Measurements from ENCODE around the gene INAFM2.
A peak's percentile ranks its signal among the peaks of the same experiment; 100 is the strongest.

The INAFM2 gene

DNA sequence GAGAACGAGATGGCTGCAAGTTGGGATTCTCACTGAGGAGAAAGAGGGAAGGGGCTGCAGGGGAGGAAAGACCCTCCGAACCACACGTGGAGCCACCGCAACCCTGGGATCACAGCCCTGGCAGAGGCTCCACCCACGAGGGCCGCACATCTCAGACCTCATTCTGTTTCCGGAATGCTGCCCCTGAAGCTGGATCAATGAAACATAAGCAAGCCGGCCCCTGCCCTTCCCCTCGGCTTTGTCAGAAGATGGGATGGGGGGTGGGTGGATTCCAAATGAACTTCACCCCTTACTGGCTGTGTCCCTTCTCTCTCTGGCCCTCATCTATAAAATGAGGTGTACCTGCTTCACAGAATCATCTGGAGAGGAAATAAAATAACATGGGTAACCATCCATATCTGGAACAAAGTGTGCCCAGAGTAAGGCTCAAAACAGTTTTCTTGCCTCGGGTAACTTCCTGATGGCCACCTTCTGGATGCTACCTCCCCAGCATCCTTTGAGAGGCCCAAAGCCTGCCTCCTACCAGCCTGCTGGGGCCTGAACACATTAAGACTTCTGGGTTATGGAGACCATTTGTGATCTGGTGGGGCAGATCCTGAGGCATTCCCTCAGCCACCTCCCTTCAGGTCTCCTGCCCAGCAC lies 21.9 kb downstream of the INAFM2 start:
- no peak for DNase-seq

DNA sequence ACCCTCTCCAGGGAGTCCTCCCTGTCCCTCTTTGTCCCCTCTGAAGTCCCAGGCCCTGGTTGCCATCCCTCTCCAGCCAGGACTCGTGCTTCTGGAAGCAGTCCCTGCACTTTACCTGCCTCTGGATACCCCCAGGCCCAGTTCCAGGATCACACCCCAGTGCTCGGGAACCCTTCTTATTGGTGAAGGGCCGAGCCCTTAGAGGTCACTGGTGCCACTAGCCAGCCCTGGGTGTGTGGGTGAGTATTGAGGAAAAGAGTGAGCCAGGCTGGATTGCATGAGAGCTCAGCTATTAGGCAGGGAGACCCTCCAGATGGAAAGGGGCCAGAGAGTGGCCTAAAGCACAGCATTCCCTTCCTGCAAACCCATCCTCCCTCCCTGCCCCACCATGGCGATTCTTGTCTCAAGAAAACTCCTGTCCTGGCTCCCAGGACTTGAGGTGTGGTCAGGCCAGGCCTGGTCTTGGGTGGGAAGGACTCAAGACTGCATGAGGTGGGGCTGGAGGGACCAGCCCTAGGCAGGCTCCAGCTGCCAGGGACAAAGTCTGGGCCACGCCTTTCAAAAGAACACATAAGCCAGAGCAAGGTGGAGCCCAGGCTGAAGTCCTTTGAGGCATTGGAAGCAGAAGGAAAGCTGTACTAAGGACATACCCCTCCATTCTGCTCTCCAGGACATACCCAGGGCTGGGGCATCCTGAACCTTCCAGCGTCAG lies 22.5 kb downstream of the INAFM2 start:
- DNase-seq, result no peak

DNA sequence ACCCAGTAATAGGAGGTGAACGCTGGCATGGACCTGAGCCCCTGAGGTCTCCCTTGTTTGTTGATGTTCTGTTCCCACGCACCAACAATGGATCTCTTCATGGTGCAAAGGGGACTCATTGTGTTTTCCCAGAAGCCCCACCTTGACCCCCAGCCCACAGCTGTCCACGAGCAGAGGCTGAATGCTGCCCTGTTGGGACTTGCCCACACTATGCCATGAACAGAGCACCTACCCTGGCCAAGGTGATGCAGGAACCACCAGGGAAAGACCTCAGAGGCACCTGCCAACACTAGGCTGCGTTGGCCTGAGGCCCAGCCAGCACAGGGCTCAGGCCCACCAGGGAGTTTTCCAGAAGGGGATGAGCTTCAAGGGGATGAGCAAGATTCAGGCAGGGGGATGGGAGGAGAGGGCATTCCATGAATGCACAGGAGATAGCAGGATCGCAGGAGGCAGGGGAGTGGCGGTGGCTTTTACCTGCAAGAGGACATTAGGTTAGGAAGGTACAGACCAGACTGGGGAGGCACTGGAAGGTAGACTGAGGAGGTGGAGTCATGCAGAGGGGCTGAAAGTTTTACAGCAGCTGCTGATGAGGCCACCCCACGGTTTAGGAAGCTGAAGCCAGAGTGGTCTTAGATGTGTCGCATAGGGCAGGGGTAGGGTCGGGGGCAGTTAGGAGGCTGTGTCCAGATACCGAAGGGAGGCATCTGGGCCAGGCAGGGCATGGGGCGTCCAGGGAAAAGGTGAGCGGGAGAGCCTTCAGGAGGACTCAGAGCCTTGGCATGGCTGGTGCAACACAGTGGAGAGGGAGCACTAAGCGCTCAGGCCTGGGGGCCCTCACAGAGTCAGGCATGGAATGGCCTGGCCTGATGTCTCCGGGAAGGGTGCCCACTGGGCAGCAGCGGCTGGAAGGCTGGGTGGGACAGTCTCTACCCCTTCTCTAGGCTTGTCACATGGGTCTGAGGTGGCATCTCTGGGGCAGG lies 23.4 kb downstream of the INAFM2 start:
- DNase-seq, result no peak

DNA sequence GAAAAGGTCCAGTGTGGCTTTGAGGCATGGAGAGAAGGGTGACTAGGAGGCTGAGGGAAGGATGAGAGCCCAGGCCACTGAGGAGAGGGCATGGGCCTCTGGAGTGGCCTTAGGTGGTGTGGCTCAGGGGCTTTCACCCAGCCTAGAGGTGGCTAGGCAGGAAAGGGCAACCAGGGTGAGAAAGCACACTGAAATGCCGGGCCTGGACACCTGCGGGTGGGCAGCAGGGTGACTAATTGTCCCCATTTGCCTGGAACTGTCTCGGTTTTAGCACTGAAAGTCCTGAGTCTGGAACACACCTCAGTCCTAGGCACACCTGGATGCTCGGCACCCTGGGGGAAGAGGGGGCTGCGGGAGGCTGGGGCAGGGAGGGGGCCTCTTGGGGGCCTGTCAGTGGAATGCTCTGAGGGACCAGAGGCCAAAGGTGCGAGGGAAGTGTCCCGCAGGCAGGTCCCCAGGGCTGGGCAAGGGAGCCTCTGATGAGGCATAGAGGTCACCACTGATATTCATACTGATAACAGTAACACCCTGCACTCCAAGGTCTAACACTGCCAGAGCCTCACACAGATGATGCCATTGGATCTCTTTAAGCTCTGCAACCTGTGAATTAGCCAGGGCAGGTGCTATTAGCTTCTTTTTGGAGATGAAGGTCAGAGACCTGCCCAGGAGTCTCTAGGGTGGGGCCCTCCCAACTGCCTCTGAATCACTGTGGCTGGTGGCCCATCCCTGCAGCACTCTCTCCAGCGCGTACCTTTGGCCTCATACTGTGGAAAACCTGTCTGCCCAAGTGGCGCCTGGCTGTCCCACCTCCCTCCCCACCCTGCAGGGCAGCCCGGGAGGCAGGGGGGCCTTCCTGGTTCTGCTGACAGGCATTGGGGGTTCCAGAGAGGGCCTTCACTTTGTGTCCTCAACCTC lies 24.3 kb downstream of the INAFM2 start:
- DNase-seq, result no peak

DNA sequence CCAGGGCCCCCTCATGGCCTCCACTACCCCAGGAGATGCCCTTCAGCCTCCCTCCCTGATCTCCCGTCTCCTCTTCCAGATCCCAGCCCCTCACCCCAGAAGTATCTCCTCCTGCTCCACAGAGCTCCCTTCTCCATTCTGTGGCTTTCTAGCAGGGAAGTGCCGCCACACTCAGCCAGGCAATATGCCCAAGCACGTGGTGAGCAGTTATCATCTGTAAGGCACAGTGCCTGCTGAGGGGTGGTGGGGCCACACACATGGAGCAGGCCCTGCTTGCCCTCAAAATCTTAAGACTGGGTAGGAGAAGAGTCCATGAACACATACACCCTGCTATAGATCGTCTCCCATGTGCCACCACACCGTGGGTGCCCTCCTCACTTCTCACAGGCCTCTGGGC lies 25.0 kb downstream of the INAFM2 start:
- no peak for DNase-seq

DNA sequence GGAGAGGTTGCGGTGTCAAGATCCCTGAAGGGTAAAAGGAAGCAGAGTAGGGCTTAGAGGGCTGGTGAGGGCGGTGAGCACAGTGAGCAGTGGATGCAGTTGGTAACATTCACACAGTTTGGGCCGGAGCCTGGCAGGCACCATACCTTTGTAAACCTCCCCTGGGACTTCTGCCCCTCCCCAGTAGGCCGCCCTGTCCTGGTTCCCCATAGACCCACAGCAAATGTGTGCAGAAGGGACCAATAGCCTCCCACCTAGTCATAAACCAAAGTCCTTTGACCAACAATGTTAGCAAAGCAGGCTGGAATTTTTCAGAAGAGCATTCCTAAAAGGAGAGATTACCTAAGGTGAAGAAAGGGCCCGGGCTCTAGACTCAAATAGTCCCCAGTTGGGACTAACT lies 25.7 kb downstream of the INAFM2 start:
- no peak for DNase-seq

DNA sequence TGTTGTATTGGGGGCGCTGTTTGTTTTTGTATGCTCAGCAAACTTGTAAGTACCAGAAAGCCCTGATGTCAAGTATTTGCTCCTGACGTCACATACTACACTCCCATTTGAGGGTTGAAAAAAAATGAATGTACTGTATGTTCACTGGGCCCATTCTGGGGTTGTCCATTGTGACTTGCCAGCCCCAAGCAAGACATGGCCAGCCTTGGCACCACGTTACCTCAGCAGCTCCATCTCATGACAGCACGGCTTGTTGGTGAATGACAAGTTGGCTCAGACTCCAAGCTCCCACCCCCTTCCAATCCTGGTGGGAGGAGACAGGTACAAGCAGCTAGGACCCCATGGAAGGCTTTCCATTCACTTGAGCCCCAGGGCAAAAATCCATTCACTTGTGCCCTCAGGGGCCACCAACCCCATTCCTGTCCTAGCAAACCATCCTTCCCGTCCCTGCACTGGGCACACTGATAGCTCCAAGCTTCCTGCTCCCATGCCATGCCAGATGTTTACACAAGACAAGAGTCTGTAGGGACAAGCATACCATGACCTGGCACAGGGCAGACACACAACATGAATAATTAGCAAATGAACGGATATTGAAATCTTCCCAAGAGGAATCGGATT lies 28.9 kb downstream of the INAFM2 start:
- no peak for DNase-seq

DNA sequence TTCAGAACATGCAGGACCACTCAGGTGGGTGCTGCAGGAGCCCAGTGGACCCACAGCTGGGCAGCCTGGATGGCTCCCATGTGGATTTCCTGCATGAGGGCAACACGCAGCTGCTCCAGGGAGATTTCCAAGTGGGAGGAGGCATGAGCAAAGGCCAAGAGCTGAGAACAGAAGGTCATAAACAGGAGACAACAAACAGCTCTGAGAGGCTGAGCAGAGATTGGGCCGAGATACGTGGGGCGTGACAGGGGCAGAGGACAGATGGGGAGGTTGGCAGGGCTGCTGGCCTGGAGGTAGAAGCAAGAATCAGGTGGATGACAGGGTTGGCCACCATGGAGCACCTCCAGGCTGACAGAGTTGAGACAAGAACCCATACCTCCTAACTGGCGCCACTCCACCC lies 30.2 kb downstream of the INAFM2 start:
- no peak for DNase-seq

DNA sequence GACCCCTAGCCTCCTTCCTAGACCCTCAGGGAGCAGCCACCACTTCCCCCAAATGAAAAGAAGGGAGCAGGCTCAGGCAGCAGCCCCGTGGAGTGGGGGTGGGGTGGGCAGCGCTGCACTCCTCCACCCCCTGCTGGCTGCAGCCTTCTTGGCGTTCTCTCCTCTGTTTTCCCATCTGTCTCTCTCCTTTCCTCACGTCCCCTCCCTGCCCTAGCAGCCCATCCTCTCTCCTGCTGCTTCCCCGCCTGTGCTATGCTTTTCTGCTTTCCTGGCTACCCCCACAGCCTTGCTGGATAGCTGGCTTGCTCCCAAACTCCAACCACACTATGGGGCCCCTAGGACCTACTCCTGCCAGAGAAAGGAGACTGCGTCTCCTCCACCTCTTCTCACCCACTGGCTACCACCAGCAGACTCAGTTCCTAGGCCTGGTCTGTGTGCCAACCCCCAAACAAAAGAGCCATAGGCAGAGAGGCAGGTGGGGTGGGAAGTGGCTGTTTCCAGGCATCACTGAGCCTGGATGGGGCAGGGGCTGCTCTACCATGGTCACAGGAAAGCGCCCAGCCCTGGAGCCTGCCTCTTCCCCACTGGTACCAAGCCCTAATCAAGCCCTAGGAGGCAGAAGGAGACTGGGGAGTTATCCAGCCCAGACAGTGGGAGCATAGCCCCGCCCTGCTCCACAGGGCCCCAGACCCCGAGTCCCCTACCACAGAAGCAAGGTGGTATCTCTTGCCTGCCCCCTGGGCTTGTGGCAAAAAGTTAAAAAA lies 31.1 kb downstream of the INAFM2 start:
- DNase-seq, result no peak

DNA sequence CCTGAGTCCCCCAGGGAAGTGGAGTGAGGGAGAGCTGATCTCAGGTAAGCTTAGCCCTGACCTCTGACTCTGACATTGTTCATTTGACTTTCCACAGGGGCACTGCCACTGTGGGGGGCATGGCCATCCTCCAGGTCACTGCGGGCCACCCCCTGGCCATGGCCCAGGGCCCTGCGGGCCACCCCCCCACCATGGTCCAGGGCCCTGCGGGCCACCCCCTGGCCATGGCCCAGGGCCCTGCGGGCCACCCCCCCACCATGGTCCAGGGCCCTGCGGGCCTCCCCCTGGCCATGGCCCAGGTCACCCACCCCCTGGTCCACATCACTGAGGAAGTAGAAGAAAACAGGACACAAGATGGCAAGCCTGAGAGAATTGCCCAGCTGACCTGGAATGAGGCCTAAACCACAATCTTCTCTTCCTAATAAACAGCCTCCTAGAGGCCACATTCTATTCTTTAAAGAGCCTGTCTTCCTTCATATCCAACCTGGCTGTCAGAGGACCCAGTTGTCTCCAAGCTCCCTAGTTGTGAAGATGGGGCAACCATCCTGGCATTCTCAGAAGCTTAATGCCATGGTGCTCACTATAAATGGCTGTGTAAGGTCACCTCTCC lies 32.6 kb downstream of the INAFM2 start:
- no peak for DNase-seq

DNA sequence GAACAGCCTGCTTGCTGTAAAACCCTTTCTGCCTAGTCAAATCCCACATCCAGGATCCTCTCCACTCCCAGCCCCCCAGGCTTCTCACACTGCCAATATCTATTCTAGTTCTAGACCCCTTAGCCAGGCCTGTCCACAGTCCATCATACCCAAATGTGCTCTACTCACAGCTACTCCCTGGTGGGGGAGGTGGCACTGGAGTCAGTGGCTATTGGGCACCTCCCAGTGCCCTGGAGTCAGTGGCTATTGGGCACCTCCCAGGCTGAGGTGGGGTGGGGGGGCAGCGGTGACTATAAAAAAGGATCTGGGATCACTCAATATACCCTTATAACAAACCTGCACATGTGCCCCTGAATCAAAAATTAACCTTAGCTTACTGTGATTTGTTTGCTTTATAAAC lies 33.8 kb downstream of the INAFM2 start:
- DNase-seq, result peak; percentile 55

DNA sequence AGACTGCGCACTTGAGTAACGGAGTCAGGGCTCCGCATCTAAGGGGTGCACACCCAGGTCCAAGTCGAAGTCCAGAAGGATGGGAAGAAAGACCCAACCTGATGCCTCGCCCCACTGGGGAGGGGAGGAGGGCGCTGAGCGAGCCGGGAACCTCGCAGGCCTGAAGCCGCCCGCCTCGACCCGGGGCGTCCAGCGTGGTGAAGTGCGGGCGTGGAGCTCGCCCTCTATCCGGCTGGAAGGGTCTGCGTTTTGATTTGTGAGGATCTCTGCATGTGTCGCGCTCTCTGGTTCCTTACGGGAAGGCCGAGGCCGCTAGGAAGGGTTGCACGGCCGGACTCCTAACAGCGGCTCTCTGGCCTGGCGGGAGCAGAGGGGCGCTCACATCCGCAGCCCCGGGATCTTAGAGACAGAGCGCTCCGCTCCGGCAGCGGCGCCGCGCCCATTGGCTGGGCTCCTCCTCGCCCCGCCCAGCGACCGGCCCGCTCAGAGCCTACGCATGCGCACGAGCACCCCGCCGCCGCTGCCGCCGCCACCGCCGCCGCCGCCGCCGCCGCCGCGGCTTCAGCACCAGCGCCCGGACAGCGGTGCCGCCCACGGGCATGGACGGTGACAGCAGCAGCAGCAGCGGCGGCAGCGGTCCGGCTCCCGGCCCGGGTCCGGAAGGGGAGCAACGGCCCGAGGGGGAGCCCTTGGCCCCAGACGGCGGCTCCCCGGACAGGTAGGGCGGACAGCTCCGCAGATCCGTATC lies 34.4 kb downstream of the INAFM2 start, which contains the start of gene DISP2:
Gene DISP2, plus strand, starts transcription at position 497 of the 748 bp plus-strand sequence. Its CDS starts 103 bp downstream, at position 600.
- DNase-seq, result peak; percentile 93

DNA sequence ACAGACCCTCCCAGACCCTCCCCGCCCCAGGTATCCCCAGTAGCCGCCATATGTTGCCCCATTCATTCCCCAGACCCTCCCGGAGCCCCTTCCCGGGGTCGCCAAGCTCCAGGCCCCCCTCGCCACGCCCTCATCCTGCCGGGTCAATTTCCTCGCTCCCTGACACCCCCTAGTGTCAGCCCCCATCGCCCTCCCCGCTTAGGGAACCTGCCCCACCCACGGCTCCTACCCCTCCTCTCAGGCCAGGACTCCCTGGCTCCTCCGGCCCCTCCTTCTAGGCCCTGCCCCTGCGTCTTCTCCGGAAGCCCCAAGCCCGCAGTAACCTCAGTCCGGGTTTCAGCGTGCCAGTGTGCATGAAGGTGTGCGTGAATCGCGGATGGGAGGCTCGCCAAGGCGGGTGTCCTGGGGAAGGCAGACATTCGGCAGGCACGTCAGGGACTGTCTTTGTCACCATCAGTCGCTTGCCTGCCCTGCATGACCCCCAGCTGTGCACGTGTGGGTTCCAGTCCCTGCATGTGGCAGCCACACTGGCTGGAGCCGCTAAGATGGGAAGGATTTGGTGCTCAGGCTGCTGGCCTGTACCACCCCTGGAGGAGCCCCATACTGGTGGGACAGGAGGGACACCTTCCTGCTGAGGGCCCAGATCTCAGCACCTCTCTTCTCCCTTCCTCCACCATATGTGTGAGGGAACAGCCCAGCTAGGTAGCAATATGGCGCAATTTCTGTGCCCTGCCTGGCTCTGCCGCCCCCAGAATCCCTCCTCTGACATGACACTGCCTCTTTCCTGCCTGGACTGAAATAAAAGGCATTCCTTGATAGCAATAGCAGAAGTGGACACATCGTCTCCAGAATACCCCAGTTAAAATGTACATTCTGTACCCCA lies 35.2 kb downstream of the INAFM2 start:
- no peak for DNase-seq

DNA sequence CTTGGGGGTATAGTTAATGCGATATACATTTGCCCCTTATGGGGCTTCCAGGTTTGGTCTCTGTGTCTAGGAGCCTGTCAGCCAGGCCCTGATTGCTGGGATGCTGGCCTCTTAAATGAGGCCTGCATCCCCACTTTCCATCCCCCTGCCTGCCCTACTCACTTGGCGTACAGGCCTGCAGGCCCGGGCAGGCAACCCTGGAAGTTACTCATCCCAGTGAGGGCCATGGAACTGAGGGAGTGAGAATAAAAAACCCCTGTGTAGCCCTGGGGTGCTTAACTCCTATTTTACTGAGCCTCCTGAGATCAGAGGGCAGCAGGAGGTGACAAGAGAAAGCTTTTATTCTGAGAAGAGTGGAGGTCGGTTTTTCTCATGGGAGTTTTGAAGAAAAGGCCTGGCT lies 36.5 kb downstream of the INAFM2 start:
- DNase-seq, result no peak

DNA sequence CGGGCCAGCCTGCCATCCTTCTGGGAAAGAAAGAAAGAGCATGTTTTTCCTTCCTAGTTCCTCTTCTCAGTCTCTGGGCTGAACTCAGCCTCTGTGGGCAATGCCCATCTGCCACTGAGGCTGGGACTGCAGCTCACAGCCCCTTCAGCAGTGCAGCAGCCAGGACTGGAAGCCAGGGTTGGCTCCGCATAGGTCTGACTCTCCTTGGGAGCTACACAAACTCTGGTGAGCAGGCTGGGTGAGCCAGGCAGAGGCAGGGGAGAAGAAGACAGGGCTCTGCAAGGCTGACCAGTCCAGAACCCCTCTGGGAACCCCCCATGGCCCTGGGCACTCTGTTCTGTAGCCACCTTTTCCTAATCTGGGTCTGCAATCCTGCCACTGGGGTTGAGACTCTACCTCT lies 38.1 kb downstream of the INAFM2 start:
- DNase-seq, result no peak

DNA sequence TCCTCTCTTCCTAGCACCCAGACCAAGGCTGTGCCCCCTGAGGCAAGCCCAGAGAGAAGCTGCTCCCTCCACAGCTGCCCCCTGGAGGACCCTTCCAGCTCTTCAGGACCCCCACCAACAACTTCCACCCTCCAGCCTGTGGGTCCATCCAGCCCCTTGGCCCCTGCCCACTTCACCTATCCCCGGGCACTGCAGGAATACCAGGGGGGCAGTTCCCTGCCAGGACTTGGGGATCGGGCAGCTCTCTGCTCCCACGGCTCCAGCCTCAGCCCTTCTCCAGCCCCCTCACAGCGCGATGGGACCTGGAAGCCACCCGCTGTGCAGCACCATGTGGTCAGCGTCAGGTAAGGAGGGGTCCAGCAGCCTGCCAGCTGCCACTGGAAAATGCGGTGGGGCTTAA lies 40.1 kb downstream of the INAFM2 start:
- DNase-seq, result no peak

DNA sequence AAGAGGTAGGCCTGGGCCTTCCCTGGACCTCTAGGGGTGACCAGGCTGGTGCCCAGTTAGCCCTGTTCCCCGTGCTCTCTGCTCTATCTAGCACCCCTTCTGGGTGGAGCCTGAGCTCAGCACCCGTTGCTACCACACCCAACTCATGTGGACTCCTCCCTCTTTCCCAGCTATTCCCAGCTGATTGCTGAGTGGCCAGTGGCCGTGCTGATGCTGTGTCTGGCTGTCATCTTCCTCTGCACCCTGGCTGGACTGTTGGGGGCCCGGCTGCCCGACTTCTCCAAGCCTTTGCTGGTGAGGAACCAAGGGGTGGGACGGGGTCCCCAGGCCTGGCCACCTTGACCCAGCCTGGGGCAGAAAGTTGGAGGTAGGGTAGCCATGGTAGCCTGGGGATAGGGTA lies 40.8 kb downstream of the INAFM2 start:
- no peak for DNase-seq

DNA sequence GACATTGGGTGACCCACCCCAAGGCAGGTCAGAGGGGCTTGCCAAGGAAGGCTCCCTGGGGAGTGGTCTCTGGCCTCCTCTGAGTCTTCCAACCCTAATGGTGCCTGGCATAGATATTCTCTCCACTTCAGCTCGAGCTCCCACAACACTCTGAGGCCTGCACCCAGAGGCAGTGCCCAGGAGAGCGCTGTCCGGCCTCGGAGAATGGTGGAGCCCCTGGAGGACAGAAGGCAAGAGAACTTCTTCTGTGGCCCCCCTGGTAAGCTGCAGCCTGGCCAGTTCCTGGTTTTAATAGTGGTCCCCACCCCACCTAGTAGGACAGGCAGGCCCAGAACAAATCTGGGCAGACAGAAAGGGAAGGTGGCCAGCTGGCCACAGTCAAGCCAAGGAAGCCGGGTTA lies 41.5 kb downstream of the INAFM2 start:
- DNase-seq, result no peak

Measured in activated CD8-positive, alpha-beta memory T cell treated with anti-CD3 and anti-CD28 coated beads for 24 hours (primary cell).